ENCODE data around the gene ACP6.

ACP6 gene

GRCh38 chr1:147651466-147651865, 18.9 kb downstream of the ACP6 start:
- DNase-seq: peak in 1 of 58 donors; percentile 1

DNA sequence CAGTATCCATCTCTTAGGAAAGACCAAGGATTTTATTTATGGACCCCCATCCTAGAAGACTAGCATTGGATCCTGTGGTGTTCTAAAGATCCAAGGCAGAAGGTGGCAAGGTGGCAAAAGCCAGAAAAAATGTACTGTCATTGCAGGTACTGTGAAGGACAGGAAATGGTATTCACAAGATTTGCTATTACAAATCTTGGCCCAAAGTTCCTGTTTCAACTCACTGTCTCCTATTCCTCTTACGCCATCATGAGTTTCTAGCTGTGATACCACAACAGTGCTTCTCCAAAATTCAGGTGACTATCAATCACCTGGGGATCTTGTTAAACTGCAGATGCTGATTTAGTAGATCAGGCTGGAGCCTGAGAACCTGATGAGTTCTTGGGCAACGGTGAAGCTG, 21.4 kb downstream of the ACP6 start:
- no peak for DNase-seq

- DNase-seq: no peak
These were observed 22.3 kb downstream of the ACP6 start for GRCh38 chr1:147647796-147648633.

- DNase-seq: no peak
These were observed 26.4 kb downstream of the ACP6 start for GRCh38 chr1:147643974-147644373.

GRCh38 chr1:147641695-147642592, 28.4 kb downstream of the ACP6 start:
- peak in 5 of 58 donors; percentile 1 to 15 (median 11) for DNase-seq

DNA sequence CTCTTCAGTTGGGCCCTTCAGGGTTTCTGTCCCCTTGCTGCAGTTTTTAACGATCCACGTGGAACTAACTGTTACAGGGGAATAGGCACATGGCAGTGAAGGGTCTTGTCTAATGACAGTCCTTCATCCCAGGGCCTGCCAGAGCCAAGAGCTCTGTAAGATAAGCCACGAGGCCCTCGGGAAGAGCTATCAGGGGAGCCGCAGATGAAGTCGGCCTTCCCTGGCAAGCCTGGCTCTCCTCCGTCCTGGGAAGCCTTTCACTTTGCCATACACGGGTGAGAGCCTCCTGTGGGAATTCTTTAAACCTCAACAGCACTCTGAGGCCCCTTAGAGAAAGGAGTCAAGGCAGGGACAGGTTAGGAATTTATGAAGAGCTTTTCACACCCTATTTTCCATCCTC, 29.0 kb downstream of the ACP6 start:
- DNase-seq: no peak

- DNase-seq: peak in 42 of 58 donors; percentile 5 to 64 (median 28)
These were observed 29.7 kb downstream of the ACP6 start for GRCh38 chr1:147640553-147641165.

GRCh38 chr1:147636314-147636713, 34.0 kb downstream of the ACP6 start:
- no peak for DNase-seq

- DNase-seq: no peak
These were observed 35.0 kb downstream of the ACP6 start for GRCh38 chr1:147635342-147635741.

DNA sequence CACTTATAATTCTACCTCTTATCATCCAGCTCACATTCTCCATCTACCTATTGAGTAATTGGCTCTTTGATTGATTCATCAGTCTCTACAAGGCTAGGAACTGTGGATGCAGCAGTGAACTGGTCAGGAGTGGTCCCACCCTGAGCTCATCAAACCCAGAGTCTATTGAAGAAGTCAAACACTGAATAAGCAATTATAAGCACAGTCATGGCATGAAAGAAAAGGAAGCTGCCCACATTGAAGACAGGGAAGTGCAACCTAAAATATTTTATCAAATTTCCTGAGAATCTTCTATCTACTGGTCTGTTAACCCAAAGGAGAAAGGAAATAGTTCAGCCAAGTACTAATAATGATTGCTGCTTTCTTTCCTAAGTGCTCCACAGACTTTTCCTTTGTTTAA, 35.7 kb downstream of the ACP6 start:
- DNase-seq: no peak

DNA sequence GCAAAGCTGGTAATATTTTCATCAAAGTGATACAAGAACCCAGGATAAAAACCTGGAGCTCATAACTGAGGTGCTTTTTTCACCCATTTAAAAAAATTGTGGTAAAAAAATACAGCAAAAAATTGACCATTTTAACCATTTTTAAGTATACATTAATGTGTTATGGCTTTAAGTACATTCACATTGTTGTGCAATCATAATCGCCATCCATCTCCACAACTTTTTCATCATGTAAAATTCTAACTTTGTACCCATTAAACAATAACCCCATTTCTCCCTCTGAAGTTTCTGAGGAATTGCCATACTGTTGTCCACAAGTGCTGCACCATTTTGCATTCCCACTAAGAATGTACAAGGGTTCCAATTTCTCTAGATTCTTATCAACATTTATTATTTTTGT, 36.6 kb downstream of the ACP6 start:
- DNase-seq: no peak

GRCh38 chr1:147631839-147632238, 38.5 kb downstream of the ACP6 start:
- no peak for DNase-seq

DNA sequence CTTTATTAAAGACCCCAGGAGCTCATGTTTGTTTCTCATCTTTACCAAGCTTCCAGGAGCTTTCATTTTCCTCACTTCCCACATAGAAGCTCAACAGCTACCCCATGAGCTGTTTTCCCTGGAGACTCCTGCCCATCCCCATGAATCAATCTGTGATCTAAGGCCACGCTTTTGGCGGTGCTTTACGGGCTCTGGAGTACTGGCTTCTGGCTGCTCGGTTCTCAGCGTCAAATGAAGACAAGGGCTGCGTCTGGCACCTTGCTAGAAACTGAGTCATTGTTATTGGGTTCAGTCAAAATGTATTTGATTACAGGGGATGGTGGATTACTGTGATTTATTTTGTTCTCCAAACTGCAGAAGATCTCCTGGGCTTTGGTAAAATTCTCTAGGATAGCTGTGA, 39.9 kb downstream of the ACP6 start:
- DNase-seq: peak in 2 of 58 donors; percentile 18 to 27

- DNase-seq: no peak
These were observed 40.3 kb downstream of the ACP6 start for GRCh38 chr1:147630022-147630421.

- no peak for DNase-seq
These were observed 41.9 kb downstream of the ACP6 start for GRCh38 chr1:147628441-147628840.

- DNase-seq: peak in 14 of 58 donors; percentile 6 to 37 (median 13)
These were observed 42.8 kb downstream of the ACP6 start for GRCh38 chr1:147627435-147628110.

- DNase-seq: no peak
These were observed 43.6 kb downstream of the ACP6 start for GRCh38 chr1:147626739-147627138.

- DNase-seq: no peak
These were observed 44.0 kb downstream of the ACP6 start for GRCh38 chr1:147626291-147626690.

DNA sequence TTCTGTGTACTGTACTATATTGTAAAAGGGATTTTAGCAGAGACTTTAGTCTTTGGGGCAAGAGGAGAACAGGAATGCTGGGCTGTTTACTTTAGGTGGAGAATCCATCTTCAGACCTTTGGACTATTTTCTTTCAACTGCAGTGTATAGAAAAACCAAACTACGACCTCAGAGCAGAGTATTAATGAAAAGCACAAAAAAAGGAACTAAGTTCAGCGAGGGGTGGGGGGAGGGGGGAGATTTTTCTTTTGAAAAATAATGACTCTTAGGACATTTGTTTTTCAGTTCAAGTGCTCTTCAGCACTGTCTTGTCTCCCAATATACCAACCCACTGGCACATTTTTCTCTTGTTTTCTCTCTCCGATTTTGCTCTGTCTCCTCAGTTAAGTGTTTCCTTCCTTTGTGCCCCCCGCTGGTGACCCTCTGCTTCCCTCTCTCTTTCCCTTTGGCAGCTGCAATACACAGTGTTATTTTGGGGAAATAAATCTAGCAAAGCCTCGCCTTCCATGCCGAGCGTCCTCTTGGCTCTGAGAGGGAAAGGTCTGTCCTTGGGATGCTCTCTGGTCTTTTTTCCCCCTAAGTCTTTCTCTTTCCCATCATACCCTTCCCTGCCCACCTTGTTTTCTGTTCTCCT, 44.8 kb downstream of the ACP6 start:
- DNase-seq: no peak

GRCh38 chr1:147624529-147624928, 45.8 kb downstream of the ACP6 start:
- DNase-seq: no peak

GRCh38 chr1:147624011-147624410, 46.3 kb downstream of the ACP6 start:
- DNase-seq: no peak
